H7 (cell line): ENCODE data around the gene AOC2. TPM values are rescaled to one million over a fixed set of nuclear protein-coding genes. Genes with fewer than 3 reads are reported as not detected.

Experiments
- DNase-seq: peaks from one replicate; pipeline ENCODE4 v3.0.0; 2012
- H3K27me3 ChIP-seq: 2 replicates; pipeline ENCODE4 v1.6.0; 2011; ENCODE audit warnings: mild to moderate bottlenecking, low read length; ENCODE audit not compliant: control insufficient read depth, insufficient read depth
- H3K36me3 ChIP-seq: replicated peaks from 2 replicates; pipeline ENCODE4 v1.5.1; 2011; ENCODE audit warnings: low read length; ENCODE audit not compliant: control insufficient read depth, insufficient read depth
- H3K4me3 ChIP-seq: 2 replicates; pipeline ENCODE4 v1.5.1; 2011; ENCODE audit warnings: low read depth, mild to moderate bottlenecking, control low read depth, low read length, moderate library complexity; ENCODE audit not compliant: insufficient read depth
- total RNA-seq: library from RNA; depleted of rRNA; stranded (reverse); fragments of >200 nt; shearing (Covaris generic); gene quantifications from 2 replicates; pipeline ENCODE4 v1.2.3, GENCODE V29; 2014; rRNA removed

AOC2 gene
- 1.9 and 6.0 TPM in 2 replicates for total RNA-seq

- no peaks in the 10 kb centered on the region for H3K27me3 ChIP-seq
- H3K4me3 ChIP-seq = no peak within 1 kb of the TSS
- peaks cover 33% of the 10 kb centered on the region for H3K36me3 ChIP-seq
- no peak for DNase-seq
Measured at GRCh38 chr17:42844271-42844670, at the start of gene AOC2. Gene AOC2, plus strand, starts transcription at chr17:42844580. Its CDS starts 47 bp downstream, at chr17:42844627.

- no peak for DNase-seq
- Histone ChIP-seq H3K27me3 (peaks cover 3% of the 10 kb centered on the region; the same call in 1 of the 2 replicates), H3K4me3 (no peak overlapping the region), H3K36me3 (no peaks in the 10 kb centered on the region; the same call in 1 of the 2 replicates)
Measured at GRCh38 chr17:42795061-42795460, 49.3 kb upstream of the AOC2 start.

GRCh38 chr17:42795465-42795864, 48.9 kb upstream of the AOC2 start:
- H3K36me3 ChIP-seq = no peaks in the 10 kb centered on the region; the same call in 1 of the 2 replicates
- no peak overlapping the region for H3K4me3 ChIP-seq
- DNase-seq = no peak
- peaks cover 3% of the 10 kb centered on the region; the same call in 1 of the 2 replicates for H3K27me3 ChIP-seq

- H3K27me3 ChIP-seq = peaks cover 3% of the 10 kb centered on the region; the same call in 1 of the 2 replicates
- H3K36me3 ChIP-seq = no peaks in the 10 kb centered on the region; the same call in 1 of the 2 replicates
- no peak overlapping the region for H3K4me3 ChIP-seq
- no peak for DNase-seq
Measured at GRCh38 chr17:42796066-42796758, 48.2 kb upstream of the AOC2 start.

GRCh38 chr17:42797067-42798007, 47.0 kb upstream of the AOC2 start:
- no peak for DNase-seq
- Histone ChIP-seq H3K27me3 (peaks cover 3% of the 10 kb centered on the region), H3K4me3 (peak overlapping the region; percentile 96), H3K36me3 (no peaks in the 10 kb centered on the region; the same call in 1 of the 2 replicates)

- peak overlapping the region; percentile 96 for H3K4me3 ChIP-seq
- DNase-seq = no peak
- peaks cover 3% of the 10 kb centered on the region for H3K27me3 ChIP-seq
- H3K36me3 ChIP-seq = no peaks in the 10 kb centered on the region; the same call in 1 of the 2 replicates
Measured at GRCh38 chr17:42798011-42798382, 46.4 kb upstream of the AOC2 start.

- no peaks in the 10 kb centered on the region; the same call in 1 of the 2 replicates for H3K36me3 ChIP-seq
- peaks cover 3% of the 10 kb centered on the region for H3K27me3 ChIP-seq
- peak within 1 kb of the TSS; percentile 96 for H3K4me3 ChIP-seq
- DNase-seq = peak; percentile 97
Measured at GRCh38 chr17:42798383-42799380, 45.7 kb upstream of the AOC2 start, which contains the start of the genes CNTD1 and COA3. Gene CNTD1, plus strand, starts transcription at chr17:42798861. Its CDS starts 207 bp downstream, at chr17:42799068. Gene COA3, minus strand, starts transcription at chr17:42798704. Its CDS starts 23 bp downstream, at chr17:42798681.

- Histone ChIP-seq H3K4me3 (no peak overlapping the region), H3K27me3 (peaks cover 3% of the 10 kb centered on the region), H3K36me3 (no peaks in the 10 kb centered on the region)
- no peak for DNase-seq
Measured at GRCh38 chr17:42803074-42803883, 41.1 kb upstream of the AOC2 start.

- no peak for DNase-seq
- H3K4me3 ChIP-seq = no peak overlapping the region
- H3K27me3 ChIP-seq = no peaks in the 10 kb centered on the region; the same call in none of the 2 replicates
- no peaks in the 10 kb centered on the region for H3K36me3 ChIP-seq
Measured at GRCh38 chr17:42804918-42805367, 39.4 kb upstream of the AOC2 start.

- Histone ChIP-seq H3K27me3 (no peaks in the 10 kb centered on the region; the same call in none of the 2 replicates), H3K36me3 (peaks cover 6% of the 10 kb centered on the region), H3K4me3 (no peak overlapping the region)
- DNase-seq = no peak
Measured at GRCh38 chr17:42806249-42806648, 38.1 kb upstream of the AOC2 start.

- Histone ChIP-seq H3K36me3 (peaks cover 11% of the 10 kb centered on the region), H3K4me3 (no peak overlapping the region), H3K27me3 (no peaks in the 10 kb centered on the region)
- no peak for DNase-seq
Measured at GRCh38 chr17:42809250-42809649, 35.1 kb upstream of the AOC2 start.

GRCh38 chr17:42814633-42815399, 29.6 kb upstream of the AOC2 start:
- Histone ChIP-seq H3K27me3 (no peaks in the 10 kb centered on the region), H3K4me3 (no peak overlapping the region), H3K36me3 (peaks cover 45% of the 10 kb centered on the region)
- DNase-seq = no peak
